K562 (cell line): ENCODE results near the gene CD19. TPM values are rescaled to one million over a fixed set of nuclear protein-coding genes. Genes with fewer than 3 reads are reported as not detected.

ENCODE experiments used
- CEBPG ChIP-seq, 3 experiments: fragments of 200-800 bp in 1 of 3; sonication (Bioruptor generic) in 1 of 3; sonication (generic) in 1 of 3; formaldehyde crosslinking in 1 of 3; IDR thresholded peaks in 2 of 3; conservative IDR thresholded peaks in 1 of 3; 2 replicates each; pipeline versions ENCODE4 v1.6.1 to v1.8.0; 2016 to 2022; ENCODE audit warnings: missing compliant biosample characterization in 2 of 3, missing genetic modification characterization in 2 of 3, mild to moderate bottlenecking in 1 of 3, missing genetic modification reagents in 1 of 3
- ELK3 ChIP-seq: fragments of 450-650 bp; formaldehyde crosslinking; IDR thresholded peaks from 2 replicates; pipeline ENCODE4 v1.4.0; 2020; ENCODE audit warnings: mild to moderate bottlenecking
- FOXP1 ChIP-seq: sonication (generic); formaldehyde crosslinking; IDR thresholded peaks from 2 replicates; pipeline ENCODE4 v1.8.0; 2022; ENCODE audit warnings: mild to moderate bottlenecking, missing genetic modification reagents
- HMGN3 ChIP-seq: IDR thresholded peaks from 2 replicates; pipeline ENCODE4 v1.6.1; 2011; ENCODE audit warnings: borderline replicate concordance, low read depth, mild to moderate bottlenecking, mixed read lengths, low read length; ENCODE audit not compliant: insufficient read length; ENCODE audit errors: extremely low read depth
- NR4A1 ChIP-seq, 2 experiments: fragments of 250-450 bp in 1 of 2; fragments of 450-650 bp in 1 of 2; sonication (Bioruptor Pico) in 1 of 2; IDR thresholded peaks; 2 replicates each; pipeline versions ENCODE4 v1.4.0 to v1.6.1; 2016 to 2020; ENCODE audit warnings: mild to moderate bottlenecking in 2 of 2, missing compliant biosample characterization in 1 of 2, missing genetic modification characterization in 1 of 2, moderate library complexity in 1 of 2
- SAFB2 ChIP-seq: fragments of 200-400 bp; formaldehyde crosslinking; IDR thresholded peaks from 2 replicates; pipeline ENCODE4 v1.6.1; 2018; ENCODE audit warnings: borderline replicate concordance, low read length, low read depth, moderate library complexity; ENCODE audit not compliant: severe bottlenecking
- SMAD3 ChIP-seq: fragments of 450-650 bp; formaldehyde crosslinking; conservative IDR thresholded peaks from 2 replicates; pipeline ENCODE4 v1.4.0; 2020; ENCODE audit warnings: mild to moderate bottlenecking
- SMARCA5 ChIP-seq: fragments of 450-650 bp; IDR thresholded peaks from 2 replicates; pipeline ENCODE4 v1.6.1; 2016
- ZKSCAN8 ChIP-seq: fragments of 200-800 bp; sonication (Bioruptor generic); IDR thresholded peaks from 2 replicates; pipeline ENCODE4 v1.6.1; 2016; ENCODE audit warnings: missing genetic modification characterization, missing compliant biosample characterization
- ZNF354B ChIP-seq: fragments of 250-450 bp; sonication (Bioruptor Pico); IDR thresholded peaks from 2 replicates; pipeline ENCODE4 v1.4.0; 2020
- ZNF699 ChIP-seq: fragments of 250-450 bp; sonication (Bioruptor Pico); IDR thresholded peaks from 2 replicates; pipeline ENCODE4 v1.8.0; 2021; ENCODE audit warnings: mild to moderate bottlenecking, moderate library complexity; ENCODE audit not compliant: insufficient replicate concordance
- polyA plus RNA-seq, 8 experiments: library from polyadenylated mRNA; depleted of rRNA in 4 of 8; stranded (reverse) in 5 of 8; unstranded in 3 of 8; fragments of >200 nt; fragmentation: Nextera tagmentation in 2 of 8; fragmentation: Illumina TruSeq in 1 of 8; extraction: Ambion mirVana in 2 of 8; extraction: Trizol in 1 of 8; gene quantifications; 2 replicates each; pipeline versions ENCODE4 v1.2.1 to v1.2.3, GENCODE V29; 2011 to 2014; ENCODE audit warnings: inconsistent platforms in 1 of 8, missing spikeins in 1 of 8
- total RNA-seq, 7 experiments: library from RNA; depleted of rRNA in 6 of 7; stranded (reverse); fragments of >200 nt in 6 of 7; fragmentation: Illumina TruSeq in 2 of 7; extraction: Trizol in 2 of 7; gene quantifications; 2 replicates each; pipeline versions ENCODE4 v1.2.1 to v1.2.3, GENCODE V29; 2011 to 2021; ENCODE audit warnings: low replicate concordance in 1 of 7
- TF ChIP-seq, protein P1 (sequence below): sonication (generic); formaldehyde crosslinking; IDR thresholded peaks from 2 replicates; pipeline ENCODE4 v1.4.0; 2020; ENCODE audit warnings: mild to moderate bottlenecking, missing genetic modification reagents
- TF ChIP-seq, protein P2 (sequence below), 3 experiments: fragments of 200-800 bp in 1 of 3; fragments of 250-450 bp in 1 of 3; fragments of 450-650 bp in 1 of 3; sonication (Bioruptor Pico) in 1 of 3; sonication (Bioruptor generic) in 1 of 3; formaldehyde crosslinking in 1 of 3; IDR thresholded peaks; 2 replicates each; pipeline versions ENCODE4 v1.6.1 to v1.8.0; 2016 to 2022; ENCODE audit warnings: mild to moderate bottlenecking in 2 of 3, missing genetic modification characterization in 2 of 3, missing compliant biosample characterization in 1 of 3, moderate library complexity in 1 of 3
- TF ChIP-seq, protein P3 (sequence below): sonication (generic); formaldehyde crosslinking; IDR thresholded peaks from 2 replicates; pipeline ENCODE4 v1.8.0; 2022; ENCODE audit warnings: mild to moderate bottlenecking, missing genetic modification reagents

The CD19 gene
- total and polyA plus RNA-seq, 9 of the 15 experiments (the other 6 are each of a cell fraction or from before 2014, with no cell fraction given): 0.27 to 3.7 (median 2.0) TPM; not detected in 1

DNA sequence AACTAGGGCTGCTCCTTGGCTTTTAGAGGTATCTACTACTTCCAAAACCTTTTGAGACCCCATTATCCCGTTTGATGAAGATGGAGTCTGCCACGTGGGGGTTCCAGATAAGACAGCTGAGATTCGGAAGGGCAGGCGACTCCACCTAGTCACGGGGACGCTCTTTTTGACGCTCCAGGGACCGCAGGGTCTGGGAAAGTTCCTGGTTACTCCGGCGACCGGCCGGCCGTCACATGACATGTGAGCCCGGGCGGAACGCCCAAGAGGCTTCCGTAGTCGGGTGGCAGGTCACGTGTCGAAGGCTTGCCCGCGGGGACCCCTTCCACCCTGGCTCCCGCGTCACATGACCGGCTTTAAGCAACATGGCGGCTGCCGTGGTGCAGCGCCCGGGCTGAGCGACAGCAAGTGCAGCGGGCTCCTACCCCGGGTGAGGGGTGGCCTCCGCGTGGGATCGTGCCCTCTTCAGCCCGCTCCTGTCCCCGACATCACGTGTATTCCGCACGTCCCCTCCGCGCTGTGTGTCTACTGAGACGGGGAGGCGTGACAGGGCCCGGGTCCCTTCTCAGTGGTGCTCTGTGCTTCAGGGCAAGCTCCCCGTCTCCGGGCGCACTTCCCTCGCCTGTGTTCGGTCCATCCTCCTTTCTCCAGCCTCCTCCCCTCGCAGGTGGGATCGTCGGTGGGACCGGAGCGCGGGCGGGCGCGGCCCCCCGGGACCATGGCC lies 42.8 kb downstream of the CD19 start, which contains the start of gene SPNS1 (continued):
- TF ChIP-seq ZKSCAN8 (CRISPR knock-in tag) (no peak), FOXP1 (peak; percentile 87), SMARCA5 (no peak), CEBPG (CRISPR knock-in tag; IDR thresholded peaks at IDR 0.05) (no peak), CEBPG (tag; conservative IDR thresholded peaks at IDR 0.05 in 1 of 2, IDR thresholded peaks at IDR 0.05 in 1 of 2) (no peak), ELK3 (CRISPR knock-in tag) (no peak), SMAD3 (no peak), ZNF354B (CRISPR knock-in tag) (no peak), SAFB2 (no peak), ZNF699 (CRISPR knock-in tag) (no peak), HMGN3 (peak; percentile 90), NR4A1 (CRISPR knock-in tag; IDR thresholded peaks at IDR 0.05) (no peak), NR4A1 (tag; IDR thresholded peaks at IDR 0.05) (no peak)
- TF ChIP-seq, protein P1, sequence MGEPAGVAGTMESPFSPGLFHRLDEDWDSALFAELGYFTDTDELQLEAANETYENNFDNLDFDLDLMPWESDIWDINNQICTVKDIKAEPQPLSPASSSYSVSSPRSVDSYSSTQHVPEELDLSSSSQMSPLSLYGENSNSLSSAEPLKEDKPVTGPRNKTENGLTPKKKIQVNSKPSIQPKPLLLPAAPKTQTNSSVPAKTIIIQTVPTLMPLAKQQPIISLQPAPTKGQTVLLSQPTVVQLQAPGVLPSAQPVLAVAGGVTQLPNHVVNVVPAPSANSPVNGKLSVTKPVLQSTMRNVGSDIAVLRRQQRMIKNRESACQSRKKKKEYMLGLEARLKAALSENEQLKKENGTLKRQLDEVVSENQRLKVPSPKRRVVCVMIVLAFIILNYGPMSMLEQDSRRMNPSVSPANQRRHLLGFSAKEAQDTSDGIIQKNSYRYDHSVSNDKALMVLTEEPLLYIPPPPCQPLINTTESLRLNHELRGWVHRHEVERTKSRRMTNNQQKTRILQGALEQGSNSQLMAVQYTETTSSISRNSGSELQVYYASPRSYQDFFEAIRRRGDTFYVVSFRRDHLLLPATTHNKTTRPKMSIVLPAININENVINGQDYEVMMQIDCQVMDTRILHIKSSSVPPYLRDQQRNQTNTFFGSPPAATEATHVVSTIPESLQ (CRISPR knock-in tag): no peak; the same call in 1 of the 2 replicates
- TF ChIP-seq, protein P2, sequence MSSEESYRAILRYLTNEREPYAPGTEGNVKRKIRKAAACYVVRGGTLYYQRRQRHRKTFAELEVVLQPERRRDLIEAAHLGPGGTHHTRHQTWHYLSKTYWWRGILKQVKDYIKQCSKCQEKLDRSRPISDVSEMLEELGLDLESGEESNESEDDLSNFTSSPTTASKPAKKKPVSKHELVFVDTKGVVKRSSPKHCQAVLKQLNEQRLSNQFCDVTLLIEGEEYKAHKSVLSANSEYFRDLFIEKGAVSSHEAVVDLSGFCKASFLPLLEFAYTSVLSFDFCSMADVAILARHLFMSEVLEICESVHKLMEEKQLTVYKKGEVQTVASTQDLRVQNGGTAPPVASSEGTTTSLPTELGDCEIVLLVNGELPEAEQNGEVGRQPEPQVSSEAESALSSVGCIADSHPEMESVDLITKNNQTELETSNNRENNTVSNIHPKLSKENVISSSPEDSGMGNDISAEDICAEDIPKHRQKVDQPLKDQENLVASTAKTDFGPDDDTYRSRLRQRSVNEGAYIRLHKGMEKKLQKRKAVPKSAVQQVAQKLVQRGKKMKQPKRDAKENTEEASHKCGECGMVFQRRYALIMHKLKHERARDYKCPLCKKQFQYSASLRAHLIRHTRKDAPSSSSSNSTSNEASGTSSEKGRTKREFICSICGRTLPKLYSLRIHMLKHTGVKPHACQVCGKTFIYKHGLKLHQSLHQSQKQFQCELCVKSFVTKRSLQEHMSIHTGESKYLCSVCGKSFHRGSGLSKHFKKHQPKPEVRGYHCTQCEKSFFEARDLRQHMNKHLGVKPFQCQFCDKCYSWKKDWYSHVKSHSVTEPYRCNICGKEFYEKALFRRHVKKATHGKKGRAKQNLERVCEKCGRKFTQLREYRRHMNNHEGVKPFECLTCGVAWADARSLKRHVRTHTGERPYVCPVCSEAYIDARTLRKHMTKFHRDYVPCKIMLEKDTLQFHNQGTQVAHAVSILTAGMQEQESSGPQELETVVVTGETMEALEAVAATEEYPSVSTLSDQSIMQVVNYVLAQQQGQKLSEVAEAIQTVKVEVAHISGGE (CRISPR knock-in tag; IDR thresholded peaks at IDR 0.05): peak in 1 of 3 experiments; percentile 83; a peak in 2 of 6 replicates
- TF ChIP-seq, protein P3, sequence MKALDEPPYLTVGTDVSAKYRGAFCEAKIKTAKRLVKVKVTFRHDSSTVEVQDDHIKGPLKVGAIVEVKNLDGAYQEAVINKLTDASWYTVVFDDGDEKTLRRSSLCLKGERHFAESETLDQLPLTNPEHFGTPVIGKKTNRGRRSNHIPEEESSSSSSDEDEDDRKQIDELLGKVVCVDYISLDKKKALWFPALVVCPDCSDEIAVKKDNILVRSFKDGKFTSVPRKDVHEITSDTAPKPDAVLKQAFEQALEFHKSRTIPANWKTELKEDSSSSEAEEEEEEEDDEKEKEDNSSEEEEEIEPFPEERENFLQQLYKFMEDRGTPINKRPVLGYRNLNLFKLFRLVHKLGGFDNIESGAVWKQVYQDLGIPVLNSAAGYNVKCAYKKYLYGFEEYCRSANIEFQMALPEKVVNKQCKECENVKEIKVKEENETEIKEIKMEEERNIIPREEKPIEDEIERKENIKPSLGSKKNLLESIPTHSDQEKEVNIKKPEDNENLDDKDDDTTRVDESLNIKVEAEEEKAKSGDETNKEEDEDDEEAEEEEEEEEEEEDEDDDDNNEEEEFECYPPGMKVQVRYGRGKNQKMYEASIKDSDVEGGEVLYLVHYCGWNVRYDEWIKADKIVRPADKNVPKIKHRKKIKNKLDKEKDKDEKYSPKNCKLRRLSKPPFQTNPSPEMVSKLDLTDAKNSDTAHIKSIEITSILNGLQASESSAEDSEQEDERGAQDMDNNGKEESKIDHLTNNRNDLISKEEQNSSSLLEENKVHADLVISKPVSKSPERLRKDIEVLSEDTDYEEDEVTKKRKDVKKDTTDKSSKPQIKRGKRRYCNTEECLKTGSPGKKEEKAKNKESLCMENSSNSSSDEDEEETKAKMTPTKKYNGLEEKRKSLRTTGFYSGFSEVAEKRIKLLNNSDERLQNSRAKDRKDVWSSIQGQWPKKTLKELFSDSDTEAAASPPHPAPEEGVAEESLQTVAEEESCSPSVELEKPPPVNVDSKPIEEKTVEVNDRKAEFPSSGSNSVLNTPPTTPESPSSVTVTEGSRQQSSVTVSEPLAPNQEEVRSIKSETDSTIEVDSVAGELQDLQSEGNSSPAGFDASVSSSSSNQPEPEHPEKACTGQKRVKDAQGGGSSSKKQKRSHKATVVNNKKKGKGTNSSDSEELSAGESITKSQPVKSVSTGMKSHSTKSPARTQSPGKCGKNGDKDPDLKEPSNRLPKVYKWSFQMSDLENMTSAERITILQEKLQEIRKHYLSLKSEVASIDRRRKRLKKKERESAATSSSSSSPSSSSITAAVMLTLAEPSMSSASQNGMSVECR (CRISPR knock-in tag): peak; percentile 99
